PFSK-1 (cell line): ENCODE results near the gene SLC5A10.

Experiments
- FOXP2 ChIP-seq: optimal IDR thresholded peaks from 2 replicates; pipeline ENCODE3; 2011; ENCODE audit warnings: borderline replicate concordance, control low read depth, inconsistent platforms; ENCODE audit not compliant: insufficient read depth; ENCODE audit errors: extremely low read length, extremely low read depth
- POLR2AphosphoS5 ChIP-seq: IDR thresholded peaks from 2 replicates; pipeline ENCODE4 v1.6.1; 2012; ENCODE audit warnings: low read depth, mild to moderate bottlenecking, control low read depth, low read length, moderate library complexity
- REST ChIP-seq, 2 experiments: IDR thresholded peaks; 2 replicates each; pipeline versions ENCODE4 v1.6.1 to v1.8.0; 2011 to 2012; ENCODE audit warnings: low read depth in 2 of 2, low read length in 2 of 2, control low read depth in 1 of 2, inconsistent platforms in 1 of 2, mild to moderate bottlenecking in 1 of 2, moderate library complexity in 1 of 2; ENCODE audit not compliant: insufficient read depth in 1 of 2
- SIN3A ChIP-seq: IDR thresholded peaks from 2 replicates; pipeline ENCODE4 v1.6.1; 2012; ENCODE audit warnings: mild to moderate bottlenecking, low read length, moderate library complexity, borderline replicate concordance; ENCODE audit not compliant: insufficient read depth
- TAF1 ChIP-seq: IDR thresholded peaks from 2 replicates; pipeline ENCODE4 v1.6.1; 2012; ENCODE audit warnings: low read length, control low read depth, borderline replicate concordance; ENCODE audit not compliant: insufficient read depth

SLC5A10 gene

GRCh38 chr17:19005137-19005773, 53.3 kb downstream of the SLC5A10 start:
- TF ChIP-seq REST (IDR thresholded peaks at IDR 0.05; ENCODE audit: insufficient read depth in 1 of 2, low read depth in 2 of 2, low read length in 2 of 2) (no peak), FOXP2 (no peak), SIN3A (no peak), TAF1 (no peak), POLR2AphosphoS5 (no peak)

- TF ChIP-seq POLR2AphosphoS5 (no peak), SIN3A (no peak), TAF1 (no peak), REST (IDR thresholded peaks at IDR 0.05; ENCODE audit: insufficient read depth in 1 of 2, low read depth in 2 of 2, low read length in 2 of 2) (no peak), FOXP2 (no peak)
Observed at GRCh38 chr17:19005789-19006430, 53.9 kb downstream of the SLC5A10 start.

GRCh38 chr17:19006698-19007097, 54.7 kb downstream of the SLC5A10 start:
- no peak for TF ChIP-seq POLR2AphosphoS5
- TF ChIP-seq SIN3A = no peak
- no peak for TF ChIP-seq REST (IDR thresholded peaks at IDR 0.05; ENCODE audit: insufficient read depth in 1 of 2, low read depth in 2 of 2, low read length in 2 of 2)
- TF ChIP-seq TAF1 = no peak
- no peak for TF ChIP-seq FOXP2

- TF ChIP-seq FOXP2 (no peak), POLR2AphosphoS5 (no peak)
Observed at GRCh38 chr17:19009970-19010369, 58.0 kb downstream of the SLC5A10 start.

- TF ChIP-seq TAF1 (no peak), REST (IDR thresholded peaks at IDR 0.05; ENCODE audit: insufficient read depth in 1 of 2, low read depth in 2 of 2, low read length in 2 of 2) (no peak), SIN3A (no peak), FOXP2 (no peak), POLR2AphosphoS5 (no peak)
Observed at GRCh38 chr17:19010729-19011505, 59.0 kb downstream of the SLC5A10 start.
